ENCODE measurements around the gene CDH5.

The CDH5 gene

GRCh38 chr16:66357523-66357928 is 9.0 kb upstream of the CDH5 start:
- peak; percentile 52 for DNase-seq (ENCODE audit: extremely low read depth, low read depth)
- TF ChIP-seq, protein P1, sequence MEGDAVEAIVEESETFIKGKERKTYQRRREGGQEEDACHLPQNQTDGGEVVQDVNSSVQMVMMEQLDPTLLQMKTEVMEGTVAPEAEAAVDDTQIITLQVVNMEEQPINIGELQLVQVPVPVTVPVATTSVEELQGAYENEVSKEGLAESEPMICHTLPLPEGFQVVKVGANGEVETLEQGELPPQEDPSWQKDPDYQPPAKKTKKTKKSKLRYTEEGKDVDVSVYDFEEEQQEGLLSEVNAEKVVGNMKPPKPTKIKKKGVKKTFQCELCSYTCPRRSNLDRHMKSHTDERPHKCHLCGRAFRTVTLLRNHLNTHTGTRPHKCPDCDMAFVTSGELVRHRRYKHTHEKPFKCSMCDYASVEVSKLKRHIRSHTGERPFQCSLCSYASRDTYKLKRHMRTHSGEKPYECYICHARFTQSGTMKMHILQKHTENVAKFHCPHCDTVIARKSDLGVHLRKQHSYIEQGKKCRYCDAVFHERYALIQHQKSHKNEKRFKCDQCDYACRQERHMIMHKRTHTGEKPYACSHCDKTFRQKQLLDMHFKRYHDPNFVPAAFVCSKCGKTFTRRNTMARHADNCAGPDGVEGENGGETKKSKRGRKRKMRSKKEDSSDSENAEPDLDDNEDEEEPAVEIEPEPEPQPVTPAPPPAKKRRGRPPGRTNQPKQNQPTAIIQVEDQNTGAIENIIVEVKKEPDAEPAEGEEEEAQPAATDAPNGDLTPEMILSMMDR (IDR thresholded peaks at IDR 0.05; ENCODE audit: low read depth, low read length): peak; percentile 76

DNA sequence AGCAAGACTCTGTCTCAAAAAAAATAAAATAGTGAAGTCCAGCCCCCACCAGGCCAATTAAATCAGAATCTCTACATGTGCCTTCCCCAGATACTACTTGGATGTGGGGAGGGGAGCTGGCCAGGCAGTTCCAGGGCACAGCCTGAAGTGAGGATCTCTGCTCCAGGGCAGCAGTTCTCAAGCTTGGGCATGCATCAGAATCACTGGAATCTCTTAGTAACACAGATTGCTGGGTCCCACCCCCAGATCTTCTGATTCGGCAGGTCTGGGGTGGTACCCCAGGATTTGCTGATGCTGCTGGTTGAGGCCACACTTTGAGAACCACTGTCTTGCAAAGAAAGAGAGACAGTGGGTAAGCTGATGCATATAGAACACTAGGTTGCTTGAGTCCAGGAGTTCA is 8.3 kb upstream of the CDH5 start:
- no peak for DNase-seq (ENCODE audit: extremely low read depth, low read depth)
- TF ChIP-seq, protein P1 (IDR thresholded peaks at IDR 0.05; ENCODE audit: low read depth, low read length): no peak

DNA sequence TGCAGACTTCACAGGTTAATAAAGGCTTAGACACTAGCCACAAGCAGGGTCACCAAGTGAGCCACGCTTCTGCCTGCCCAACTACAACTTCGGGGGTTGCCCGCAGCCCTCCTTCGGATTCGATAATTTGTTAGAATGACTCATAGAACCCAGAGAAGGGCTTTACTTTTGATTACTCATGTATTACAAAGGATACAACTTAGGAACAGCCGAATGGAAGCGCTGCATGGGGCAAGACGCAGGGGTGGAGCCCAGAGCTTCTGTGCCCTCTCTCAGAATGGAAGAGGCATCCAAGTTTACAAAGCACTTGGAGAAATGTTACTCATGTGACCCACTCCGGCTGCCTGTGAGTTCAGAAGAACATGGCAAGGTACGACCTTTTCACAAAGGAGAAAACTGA is 7.5 kb upstream of the CDH5 start:
- no peak for DNase-seq (ENCODE audit: extremely low read depth, low read depth)
- TF ChIP-seq, protein P1 (IDR thresholded peaks at IDR 0.05; ENCODE audit: low read depth, low read length): no peak

GRCh38 chr16:66359811-66360608 is 6.5 kb upstream of the CDH5 start:
- TF ChIP-seq, protein P1 (IDR thresholded peaks at IDR 0.05; ENCODE audit: low read depth, low read length): no peak
- DNase-seq (ENCODE audit: extremely low read depth, low read depth): no peak

DNA sequence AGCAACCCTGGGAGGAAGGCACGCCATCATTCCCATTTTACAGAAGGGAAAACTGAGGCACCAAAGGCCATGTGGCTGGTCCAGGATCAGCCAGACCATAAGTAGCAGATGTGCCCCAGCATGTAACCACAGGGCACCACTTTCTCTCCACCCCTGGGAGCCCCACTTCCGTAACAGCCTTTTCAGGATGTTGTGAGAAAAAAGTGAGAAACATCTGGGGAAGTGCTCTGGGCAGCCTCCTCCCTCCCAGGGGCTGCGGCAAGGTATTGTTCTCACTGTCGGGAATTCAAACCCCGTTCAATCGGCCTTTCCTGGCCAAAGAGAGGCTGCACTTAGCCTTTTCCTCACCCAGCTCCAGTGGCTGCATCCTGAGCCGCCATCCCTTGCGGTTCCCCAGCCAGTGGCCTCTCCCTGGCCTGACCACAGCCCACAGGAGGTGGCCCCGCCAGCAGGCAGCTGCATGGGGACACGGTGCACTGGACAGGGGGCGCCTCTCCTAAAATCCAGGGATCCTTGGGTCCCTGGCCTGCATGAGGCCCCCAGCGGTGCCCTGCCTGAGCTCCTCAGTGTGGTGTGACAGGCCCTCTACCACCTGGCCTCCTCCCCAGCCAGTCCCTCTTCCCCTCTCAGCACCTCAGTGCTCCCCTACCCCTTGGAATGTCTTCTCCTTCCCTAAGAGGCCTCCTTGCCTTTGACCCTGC is 5.7 kb upstream of the CDH5 start:
- DNase-seq (ENCODE audit: extremely low read depth, low read depth): no peak

DNA sequence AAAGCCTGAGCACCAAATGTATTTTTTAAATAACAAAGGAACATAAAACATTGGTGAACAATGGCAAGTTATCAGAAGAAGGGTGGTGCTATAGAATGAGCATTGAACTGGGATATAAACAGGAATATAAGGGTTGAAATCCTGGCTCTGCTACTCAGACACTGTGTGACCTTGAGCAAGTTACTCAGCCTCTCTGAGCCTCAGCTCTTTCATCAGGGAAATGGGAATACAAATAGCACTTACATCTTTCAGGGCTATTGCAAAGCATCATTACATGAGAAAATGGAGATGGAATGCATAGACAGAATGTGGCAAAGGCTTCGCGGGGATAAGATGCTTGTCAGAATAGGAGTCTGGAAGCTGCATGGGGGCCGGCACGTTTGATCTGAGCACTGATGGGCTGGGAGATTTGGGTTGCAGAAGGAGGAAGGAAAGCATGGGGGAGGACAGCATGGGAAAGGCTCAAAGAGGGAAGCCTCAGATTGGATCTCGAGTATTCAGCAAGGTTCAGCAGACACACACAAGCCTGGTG is 4.8 kb upstream of the CDH5 start:
- TF ChIP-seq, protein P1 (IDR thresholded peaks at IDR 0.05; ENCODE audit: low read depth, low read length): no peak

More for the DNA sequence above, 5.7 kb upstream of the CDH5 start:
- TF ChIP-seq, protein P1 (IDR thresholded peaks at IDR 0.05; ENCODE audit: low read depth, low read length): no peak

DNA sequence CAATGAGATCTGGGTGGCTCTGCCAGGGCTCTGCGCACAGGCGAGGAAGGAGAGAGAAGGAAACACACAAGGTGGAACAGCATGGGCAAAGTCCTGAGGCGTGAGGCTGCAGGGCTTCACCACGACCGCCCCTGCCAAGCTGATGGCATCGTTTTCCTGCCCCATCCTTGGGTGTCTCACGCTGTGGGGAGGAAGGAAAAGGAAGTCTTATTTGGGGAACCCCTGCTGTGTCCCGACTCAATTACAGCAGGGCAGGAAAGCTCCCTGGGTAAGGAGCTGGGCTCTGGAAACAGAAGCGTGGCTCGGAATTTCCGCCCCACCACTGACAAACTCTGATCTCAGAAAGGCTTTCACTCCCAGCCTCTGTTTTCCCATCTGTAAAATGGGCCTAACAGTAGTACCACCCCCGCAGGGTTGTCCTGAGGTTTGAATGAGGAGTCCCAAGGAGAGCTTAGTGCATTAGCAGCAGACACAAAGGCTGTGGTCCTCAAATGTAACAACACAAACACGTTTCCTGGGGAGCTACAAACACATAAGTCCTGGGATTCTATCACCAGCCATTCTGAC is 3.2 kb upstream of the CDH5 start:
- no peak for DNase-seq (ENCODE audit: extremely low read depth, low read depth)
- TF ChIP-seq, protein P1 (IDR thresholded peaks at IDR 0.05; ENCODE audit: low read depth, low read length): no peak

More for the DNA sequence above, 4.8 kb upstream of the CDH5 start:
- DNase-seq (ENCODE audit: extremely low read depth, low read depth): no peak

All from AG09319 (cell line).